IMR-90 (cell line): ENCODE measurements around the gene USP36. TPM values are rescaled to one million over a fixed set of nuclear protein-coding genes. Genes with fewer than 3 reads are reported as not detected.

ENCODE experiments used
- ATAC-seq: fragments of 200-7000 bp; cut with Tn5 transposase; 2 replicates; pipeline ENCODE4 v1.9.1; 2020; ENCODE audit warnings: low read depth, mild to moderate bottlenecking, moderate library complexity
- BruUV-seq: library from RNA; stranded (reverse); fragments of 400-500 nt; replicated peaks from 2 replicates; lab custom pipeline; 2021; lab: Mats Ljungman, UMichigan
- CTCF ChIA-PET: fragments of 300-600 bp; formaldehyde crosslinking; extraction: SDS; loops from one replicate; lab custom pipeline; 2021; ENCODE audit warnings: antibody characterized with exemption; lab: Yijun Ruan, JAX
- POLR2A ChIA-PET: fragments of 300-600 bp; sonication (Branson Sonifier 250); formaldehyde crosslinking; loops from one replicate; lab custom pipeline; 2022; ENCODE audit warnings: antibody characterized with exemption; ENCODE audit not compliant: unreplicated experiment; lab: Charles Lee
- DNase-seq: peaks from one replicate; pipeline ENCODE4 v3.0.0; 2013
- H2AFZ ChIP-seq: replicated peaks from 2 replicates; pipeline ENCODE3; 2013; ENCODE audit warnings: low read length, mild to moderate bottlenecking; ENCODE audit not compliant: poor library complexity
- H2AK5ac ChIP-seq: 2 replicates; pipeline ENCODE4 v1.6.1; 2013; ENCODE audit warnings: low read depth, low read length, inconsistent platforms
- H2AK9ac ChIP-seq: replicated peaks from 2 replicates; pipeline ENCODE3; 2013; ENCODE audit warnings: mild to moderate bottlenecking, low read depth, low read length, moderate library complexity; ENCODE audit not compliant: poor library complexity
- H2BK120ac ChIP-seq: 2 replicates; pipeline ENCODE4 v1.6.1; 2013; ENCODE audit warnings: low read depth, low read length, inconsistent platforms
- H2BK15ac ChIP-seq: 3 replicates; pipeline ENCODE4 v1.6.1; 2013; ENCODE audit warnings: low read depth, low read length, inconsistent platforms
- H2BK20ac ChIP-seq: 2 replicates; pipeline ENCODE4 v1.6.1; 2013; ENCODE audit warnings: low read depth, mild to moderate bottlenecking, inconsistent platforms, low read length, moderate library complexity
- H2BK5ac ChIP-seq: 2 replicates; pipeline ENCODE4 v1.6.1; 2013; ENCODE audit warnings: mild to moderate bottlenecking, low read depth, low read length, inconsistent platforms; ENCODE audit not compliant: poor library complexity, severe bottlenecking
- H3K14ac ChIP-seq: replicated peaks from 2 replicates; pipeline ENCODE4 v1.6.1; 2013; ENCODE audit warnings: low read depth, low read length, inconsistent platforms
- H3K18ac ChIP-seq: 2 replicates; pipeline ENCODE4 v1.6.1; 2013; ENCODE audit warnings: low read depth, low read length, control low read depth
- H3K23ac ChIP-seq: 2 replicates; pipeline ENCODE4 v1.6.1; 2013; ENCODE audit warnings: low read depth, low read length, inconsistent platforms
- H3K27ac ChIP-seq: 2 replicates; pipeline ENCODE4 v1.5.1; 2013; ENCODE audit warnings: mild to moderate bottlenecking, control low read depth, low read length; ENCODE audit not compliant: insufficient read depth
- H3K27me3 ChIP-seq: 2 replicates; pipeline ENCODE4 v1.6.1; 2013; ENCODE audit warnings: low read length; ENCODE audit not compliant: control insufficient read depth, insufficient read depth
- H3K36me3 ChIP-seq: 2 replicates; pipeline ENCODE4 v1.6.1; 2013; ENCODE audit warnings: low read length, mixed read lengths; ENCODE audit not compliant: control insufficient read depth, insufficient read depth
- H3K4ac ChIP-seq: 2 replicates; pipeline ENCODE4 v1.6.1; 2013; ENCODE audit warnings: low read depth, low read length, inconsistent platforms
- H3K4me1 ChIP-seq: 2 replicates; pipeline ENCODE4 v1.6.1; 2013; ENCODE audit warnings: low read length, mixed read lengths; ENCODE audit not compliant: control insufficient read depth, insufficient read depth
- H3K4me2 ChIP-seq: 2 replicates; pipeline ENCODE4 v1.6.1; 2013; ENCODE audit warnings: low read depth, mild to moderate bottlenecking, control low read depth, low read length, moderate library complexity
- H3K4me3 ChIP-seq: 2 replicates; pipeline ENCODE4 v1.5.1; 2013; ENCODE audit warnings: low read depth, mild to moderate bottlenecking, control low read depth, low read length, moderate library complexity; ENCODE audit not compliant: insufficient read depth
- H3K56ac ChIP-seq: 2 replicates; pipeline ENCODE4 v1.6.1; 2013; ENCODE audit warnings: low read length, inconsistent platforms; ENCODE audit not compliant: insufficient read depth; ENCODE audit errors: extremely low read depth
- H3K79me1 ChIP-seq, 2 experiments: 2 replicates each; pipeline ENCODE4 v1.6.1; 2013; ENCODE audit warnings: low read length in 2 of 2, inconsistent platforms in 1 of 2, low read depth in 1 of 2
- H3K9ac ChIP-seq: 2 replicates; pipeline ENCODE4 v1.6.1; 2013; ENCODE audit warnings: low read depth, low read length, control low read depth
- H3K9me1 ChIP-seq: 2 replicates; pipeline ENCODE4 v1.6.1; 2013; ENCODE audit warnings: low read length, inconsistent platforms; ENCODE audit not compliant: insufficient read depth
- H3K9me3 ChIP-seq: 2 replicates; pipeline ENCODE4 v1.6.1; 2013; ENCODE audit warnings: low read length; ENCODE audit not compliant: control insufficient read depth, insufficient read depth
- H4K20me1 ChIP-seq: 2 replicates; pipeline ENCODE4 v1.6.1; 2013; ENCODE audit warnings: low read length, inconsistent platforms; ENCODE audit not compliant: insufficient read depth
- H4K5ac ChIP-seq: 2 replicates; pipeline ENCODE4 v1.6.1; 2013; ENCODE audit warnings: mild to moderate bottlenecking, low read depth, low read length, control low read depth
- H4K8ac ChIP-seq, 2 experiments: 2 replicates each; pipeline ENCODE4 v1.6.1; 2013; ENCODE audit warnings: low read depth in 2 of 2, low read length in 2 of 2, control low read depth in 1 of 2, inconsistent platforms in 1 of 2
- H4K91ac ChIP-seq: 2 replicates; pipeline ENCODE4 v1.6.1; 2013; ENCODE audit warnings: low read depth, low read length, inconsistent platforms; ENCODE audit not compliant: insufficient read depth
- BHLHE40 ChIP-seq: fragments of 150-350 bp; IDR thresholded peaks from 2 replicates; pipeline ENCODE4 v1.6.1; 2016; ENCODE audit warnings: mild to moderate bottlenecking, low read depth, low read length
- CEBPB ChIP-seq: IDR thresholded peaks from 2 replicates; pipeline ENCODE4 v1.6.1; 2012; ENCODE audit warnings: low read depth, low read length, improper control_type of control experiment
- FOS ChIP-seq: fragments of 150-350 bp; IDR thresholded peaks from 2 replicates; pipeline ENCODE4 v1.6.1; 2016; ENCODE audit warnings: low read depth, low read length
- MAFK ChIP-seq: IDR thresholded peaks from 2 replicates; pipeline ENCODE4 v1.6.1; 2012; ENCODE audit warnings: low read depth, low read length, improper control_type of control experiment
- MAZ ChIP-seq: IDR thresholded peaks from 2 replicates; pipeline ENCODE4 v1.6.1; 2012; ENCODE audit warnings: low read depth, mild to moderate bottlenecking, low read length, improper control_type of control experiment, moderate library complexity, borderline replicate concordance
- MXI1 ChIP-seq: IDR thresholded peaks from 2 replicates; pipeline ENCODE4 v1.6.1; 2012; ENCODE audit warnings: low read depth, mild to moderate bottlenecking, low read length, moderate library complexity, borderline replicate concordance
- NFE2L2 ChIP-seq: fragments of 150-350 bp; IDR thresholded peaks from 2 replicates; pipeline ENCODE4 v1.6.1; 2016; ENCODE audit warnings: low read depth, mild to moderate bottlenecking, low read length
- POLR2A ChIP-seq: IDR thresholded peaks from 2 replicates; pipeline ENCODE4 v1.6.1; 2012; ENCODE audit warnings: mild to moderate bottlenecking, low read depth, low read length
- RAD21 ChIP-seq: IDR thresholded peaks from 2 replicates; pipeline ENCODE4 v1.6.1; 2012; ENCODE audit warnings: low read length, improper control_type of control experiment
- RCOR1 ChIP-seq: IDR thresholded peaks from 2 replicates; pipeline ENCODE4 v1.6.1; 2012; ENCODE audit warnings: mild to moderate bottlenecking, low read length, improper control_type of control experiment; ENCODE audit not compliant: insufficient replicate concordance
- SMC3 ChIP-seq: fragments of 150-350 bp; IDR thresholded peaks from 2 replicates; pipeline ENCODE4 v1.6.1; 2016; ENCODE audit warnings: low read depth, mild to moderate bottlenecking, antibody characterized with exemption, low read length, moderate library complexity
- WGBS, 2 experiments: methylation state at CpG; one replicate each; pipeline versions ENCODE4 v1.1.5 to v1.1.7; 2013; ENCODE audit warnings: missing lambda C conversion rate in 2 of 2; ENCODE audit not compliant: insufficient read length in 1 of 2; ENCODE audit errors: extremely low coverage in 2 of 2; 5-methylcytosine and 5-hydroxymethylcytosine counted together
- dilution Hi-C: fragments of 300-500 bp; cut with HindIII; formaldehyde crosslinking; loops from one replicate; pipeline ENCODE4 v1.14.3; 2018; ENCODE audit warnings: low sequenced_read_pairs; ENCODE audit not compliant: unreplicated experiment
- in situ Hi-C: fragments of 300-500 bp; cut with MboI; formaldehyde crosslinking; loops from 3 replicates; pipeline ENCODE4 v1.14.3; 2019; ENCODE audit warnings: low sequenced_read_pairs, inconsistent platforms, mixed read lengths
- intact Hi-C: fragments of 100-400 bp; cut with micrococcal nuclease; formaldehyde crosslinking; loops from 2 replicates; pipeline ENCODE4 v1.10.0; 2022
- polyA plus RNA-seq, 3 experiments: library from polyadenylated mRNA; depleted of rRNA; stranded (reverse); fragments of >200 nt; gene quantifications; 2 replicates each; pipeline ENCODE4 v1.2.3, GENCODE V29; 2012; ENCODE audit warnings: low replicate concordance in 1 of 3
- total RNA-seq: library from RNA; depleted of rRNA; stranded (reverse); fragments of >200 nt; gene quantifications from 2 replicates; pipeline ENCODE4 v1.2.3, GENCODE V29; 2012
- TF ChIP-seq, protein P1 (sequence below): fragments of 150-350 bp; IDR thresholded peaks from 2 replicates; pipeline ENCODE4 v1.6.1; 2017; ENCODE audit warnings: mild to moderate bottlenecking, antibody characterized with exemption, low read length, low read depth
- TF ChIP-seq, protein P2 (sequence below): fragments of 150-350 bp; IDR thresholded peaks from 2 replicates; pipeline ENCODE4 v1.6.1; 2016; ENCODE audit warnings: low read depth, mild to moderate bottlenecking, low read length, moderate library complexity, borderline replicate concordance
- TF ChIP-seq, protein P3 (sequence below): conservative IDR thresholded peaks from 2 replicates; pipeline ENCODE4 v1.5.1; 2012; ENCODE audit warnings: mild to moderate bottlenecking, low read depth, low read length, improper control_type of control experiment

The USP36 gene
- total and polyA plus RNA-seq, 2 of the 4 experiments (the other 2 are of a cell fraction) = 30.6 to 38.3 TPM

DNA sequence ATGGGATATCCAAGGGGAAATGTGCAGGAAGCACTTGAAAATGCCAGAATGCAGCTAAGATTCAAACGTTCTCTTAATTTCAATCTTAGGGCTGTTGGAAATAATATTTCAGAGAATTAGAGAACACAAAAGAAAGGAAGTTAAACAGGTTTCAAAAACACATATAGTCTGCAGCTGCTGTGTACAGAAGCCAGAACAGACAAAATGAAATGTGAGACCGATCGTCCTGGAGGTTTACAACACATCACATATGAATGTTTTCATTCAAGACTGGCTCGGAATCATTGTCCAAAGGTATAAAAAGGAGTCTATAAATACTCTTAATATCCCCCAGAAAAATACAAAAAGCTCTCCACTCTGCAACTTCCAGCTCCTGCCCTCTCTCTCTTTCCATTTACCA is 72.8 kb downstream of the USP36 start:
- ChIA-PET CTCF (no interaction called here), POLR2A (no interaction called here)
- no peak for TF ChIP-seq MXI1
- TF ChIP-seq, protein P1, sequence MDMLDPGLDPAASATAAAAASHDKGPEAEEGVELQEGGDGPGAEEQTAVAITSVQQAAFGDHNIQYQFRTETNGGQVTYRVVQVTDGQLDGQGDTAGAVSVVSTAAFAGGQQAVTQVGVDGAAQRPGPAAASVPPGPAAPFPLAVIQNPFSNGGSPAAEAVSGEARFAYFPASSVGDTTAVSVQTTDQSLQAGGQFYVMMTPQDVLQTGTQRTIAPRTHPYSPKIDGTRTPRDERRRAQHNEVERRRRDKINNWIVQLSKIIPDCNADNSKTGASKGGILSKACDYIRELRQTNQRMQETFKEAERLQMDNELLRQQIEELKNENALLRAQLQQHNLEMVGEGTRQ = no peak
- TF ChIP-seq, protein P2, sequence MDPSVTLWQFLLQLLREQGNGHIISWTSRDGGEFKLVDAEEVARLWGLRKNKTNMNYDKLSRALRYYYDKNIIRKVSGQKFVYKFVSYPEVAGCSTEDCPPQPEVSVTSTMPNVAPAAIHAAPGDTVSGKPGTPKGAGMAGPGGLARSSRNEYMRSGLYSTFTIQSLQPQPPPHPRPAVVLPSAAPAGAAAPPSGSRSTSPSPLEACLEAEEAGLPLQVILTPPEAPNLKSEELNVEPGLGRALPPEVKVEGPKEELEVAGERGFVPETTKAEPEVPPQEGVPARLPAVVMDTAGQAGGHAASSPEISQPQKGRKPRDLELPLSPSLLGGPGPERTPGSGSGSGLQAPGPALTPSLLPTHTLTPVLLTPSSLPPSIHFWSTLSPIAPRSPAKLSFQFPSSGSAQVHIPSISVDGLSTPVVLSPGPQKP = no peak
- TF ChIP-seq POLR2A = no peak
- no peak for TF ChIP-seq RAD21
- TF ChIP-seq BHLHE40 = no peak
- TF ChIP-seq, protein P3, sequence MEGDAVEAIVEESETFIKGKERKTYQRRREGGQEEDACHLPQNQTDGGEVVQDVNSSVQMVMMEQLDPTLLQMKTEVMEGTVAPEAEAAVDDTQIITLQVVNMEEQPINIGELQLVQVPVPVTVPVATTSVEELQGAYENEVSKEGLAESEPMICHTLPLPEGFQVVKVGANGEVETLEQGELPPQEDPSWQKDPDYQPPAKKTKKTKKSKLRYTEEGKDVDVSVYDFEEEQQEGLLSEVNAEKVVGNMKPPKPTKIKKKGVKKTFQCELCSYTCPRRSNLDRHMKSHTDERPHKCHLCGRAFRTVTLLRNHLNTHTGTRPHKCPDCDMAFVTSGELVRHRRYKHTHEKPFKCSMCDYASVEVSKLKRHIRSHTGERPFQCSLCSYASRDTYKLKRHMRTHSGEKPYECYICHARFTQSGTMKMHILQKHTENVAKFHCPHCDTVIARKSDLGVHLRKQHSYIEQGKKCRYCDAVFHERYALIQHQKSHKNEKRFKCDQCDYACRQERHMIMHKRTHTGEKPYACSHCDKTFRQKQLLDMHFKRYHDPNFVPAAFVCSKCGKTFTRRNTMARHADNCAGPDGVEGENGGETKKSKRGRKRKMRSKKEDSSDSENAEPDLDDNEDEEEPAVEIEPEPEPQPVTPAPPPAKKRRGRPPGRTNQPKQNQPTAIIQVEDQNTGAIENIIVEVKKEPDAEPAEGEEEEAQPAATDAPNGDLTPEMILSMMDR = no peak
- TF ChIP-seq MAFK = no peak
- TF ChIP-seq FOS = no peak
- TF ChIP-seq RCOR1 = no peak
- no peak for TF ChIP-seq SMC3
- no peak for TF ChIP-seq MAZ
- TF ChIP-seq CEBPB = no peak
- no peak for TF ChIP-seq NFE2L2
- Histone ChIP-seq H3K4me1 (0 out of 2 replicates have a peak, but pooled peaks cover 1% of the 10 kb centered on the region), H3K23ac (no peak overlapping the region), H3K27ac (no peak overlapping the region), H3K56ac (no peak overlapping the region), H4K91ac (no peak overlapping the region), H3K4ac (no peak overlapping the region), H2BK120ac (no peak overlapping the region), H2BK5ac (no peak overlapping the region), H2AK9ac (no peak overlapping the region), H3K36me3 (no peaks in the 10 kb centered on the region), H3K9me1 (peaks cover 4% of the 10 kb centered on the region; the same call in 1 of the 2 replicates), H2AFZ (no peak overlapping the region), H4K20me1 (peaks cover 26% of the 10 kb centered on the region), H4K5ac (no peak overlapping the region), H3K9me3 (no peaks in the 10 kb centered on the region), H2AK5ac (no peak overlapping the region), H3K9ac (no peak overlapping the region), H3K79me1 (peaks cover 46 to 73% of the 10 kb centered on the region in 2 experiments), H3K4me2 (no peak overlapping the region), H3K27me3 (no peaks in the 10 kb centered on the region), H3K14ac (no peak overlapping the region), H4K8ac (no peak overlapping the region), H3K4me3 (no peak overlapping the region), H2BK20ac (no peak overlapping the region), H2BK15ac (no peak overlapping the region), H3K18ac (no peak overlapping the region)
- dilution Hi-C loops (no loop called here), in situ Hi-C loops (no loop called here), intact Hi-C loops (no loop called here)
- WGBS, 2 experiments = no CpG with 5 or more reads among the region's 4 CpGs
- no TSS peak for BruUV-seq
- peak; percentile 49 for DNase-seq
- ATAC-seq = peak; percentile 40; the same call in 1 of the 2 replicates
